Sigmoid colon (tissue), 7 donors: Measurements from ENCODE around the gene CEP95. TPM values are rescaled to one million over a fixed set of nuclear protein-coding genes. Genes with fewer than 3 reads are reported as not detected.

Experiments used
- DNase-seq: peaks from one replicate; pipeline ENCODE4 v3.0.0-alpha.2; 2019
- H3K27ac ChIP-seq, 4 donors: fragments of 200-600 bp; sonication (generic); one replicate each; pipeline ENCODE4 v1.5.1; 2016 to 2019; ENCODE audit warnings: mild to moderate bottlenecking in 1 of 4
- H3K27me3 ChIP-seq, 3 donors: fragments of 200-600 bp; sonication (generic); one replicate each; pipeline ENCODE4 v1.5.1; 2019; ENCODE audit warnings: mild to moderate bottlenecking in 1 of 3
- H3K36me3 ChIP-seq, 4 donors: fragments of 200-600 bp; sonication (generic); one replicate each; pipeline ENCODE4 v1.5.1; 2016 to 2019
- H3K4me1 ChIP-seq, 4 donors: fragments of 200-600 bp; sonication (generic); one replicate each; pipeline ENCODE4 v1.5.1; 2017 to 2019
- H3K4me3 ChIP-seq, 4 donors: fragments of 200-600 bp; sonication (generic); one replicate each; pipeline ENCODE4 v1.5.1; 2017 to 2019; ENCODE audit warnings: mild to moderate bottlenecking in 2 of 4, moderate library complexity in 1 of 4
- H3K9me3 ChIP-seq, 4 donors: fragments of 200-600 bp in 3 of 4; sonication (generic) in 3 of 4; one replicate each; pipeline versions ENCODE4 v1.5.1 to v1.6.1; 2013 to 2019
- CTCF ChIP-seq, 4 experiments: fragments of 450-650 bp in 3 of 4; fragments of 200-600 bp in 1 of 4; IDR thresholded peaks; one replicate each; pipeline ENCODE4 v1.5.1; 2016 to 2019; ENCODE audit warnings: antibody characterized with exemption in 4 of 4, mild to moderate bottlenecking in 3 of 4, moderate library complexity in 2 of 4
- EP300 ChIP-seq, 4 donors: sonication (generic); formaldehyde crosslinking; IDR thresholded peaks; one replicate each; pipeline ENCODE4 v1.6.1; 2017; ENCODE audit warnings: antibody characterized with exemption in 4 of 4
- POLR2A ChIP-seq, 2 donors: fragments of 450-650 bp; IDR thresholded peaks; one replicate each; pipeline ENCODE4 v1.6.1; 2016; ENCODE audit warnings: antibody characterized with exemption in 2 of 2, mild to moderate bottlenecking in 2 of 2, moderate library complexity in 2 of 2
- POLR2AphosphoS5 ChIP-seq, 4 donors: sonication (generic); formaldehyde crosslinking; IDR thresholded peaks; one replicate each; pipeline ENCODE4 v1.6.1; 2017; ENCODE audit warnings: antibody characterized with exemption in 4 of 4
- whole genome bisulfite sequencing, 2 donors: extraction: QIAGEN DNeasy Blood & Tissue Kit; methylation state at CpG; one replicate each; pipeline ENCODE4 v1.1.7; 2013; 5-methylcytosine and 5-hydroxymethylcytosine counted together
- intact Hi-C: fragments of 100-400 bp; cut with DNase I; formaldehyde crosslinking; loops from one replicate; pipeline ENCODE4 v1.15.1; 2023
- polyA plus RNA-seq, 3 donors: library from polyadenylated mRNA; stranded (reverse); fragments of 200-250 nt; gene quantifications; one replicate each; pipeline ENCODE4 v1.2.3, GENCODE V29; 2013
- total RNA-seq, 4 donors: library from RNA; depleted of rRNA; stranded (reverse); fragments of >200 nt; gene quantifications; one replicate each; pipeline ENCODE4 v1.1.0, GENCODE V29; 2016
- donor health status: healthy with polysubstance abuse.
- donor health status: Bipolar disorder and iron deficiency.
- donor health status: healthy.

CEP95 gene
- total and polyA plus RNA-seq, 7 donors = 13.2 to 74.5 (median 34.9) TPM

- H3K4me1 ChIP-seq = no peaks in the 10 kb centered on the region
- peaks cover 28 to 100% (median 81%) of the 10 kb centered on the region in 4 donors for H3K36me3 ChIP-seq
- H3K27me3 ChIP-seq = no peaks in the 10 kb centered on the region
- WGBS, 2 donors = 97 to 98% methylated on average over 5 of the region's 5 CpGs
- no peak overlapping the region for H3K27ac ChIP-seq
- TF ChIP-seq CTCF (IDR thresholded peaks at IDR 0.05) (no peak), EP300 (IDR thresholded peaks at IDR 0.05) (no peak), POLR2AphosphoS5 (IDR thresholded peaks at IDR 0.05) (no peak)
- no peak overlapping the region for H3K4me3 ChIP-seq
- H3K9me3 ChIP-seq = no peaks in the 10 kb centered on the region
- DNase-seq = no peak
- intact Hi-C loops = no loop called here
Observed at GRCh38 chr17:64529221-64529620, 22.4 kb downstream of the CEP95 start.

- Histone ChIP-seq H3K9me3 (no peaks in the 10 kb centered on the region), H3K27me3 (no peaks in the 10 kb centered on the region), H3K36me3 (peaks cover 17 to 100% (median 70%) of the 10 kb centered on the region in 4 donors), H3K4me3 (no peak overlapping the region), H3K27ac (no peak overlapping the region), H3K4me1 (no peaks in the 10 kb centered on the region)
- DNase-seq = no peak
- WGBS, 2 donors = 39 to 79% methylated on average over 5 of the region's 5 CpGs
- intact Hi-C loops = no loop called here
- TF ChIP-seq EP300 (IDR thresholded peaks at IDR 0.05) = no peak
Observed at GRCh38 chr17:64531955-64532371, 25.2 kb downstream of the CEP95 start.

GRCh38 chr17:64532409-64532808, 25.6 kb downstream of the CEP95 start:
- TF ChIP-seq EP300 (IDR thresholded peaks at IDR 0.05) (no peak), POLR2A (IDR thresholded peaks at IDR 0.05) (no peak), CTCF (IDR thresholded peaks at IDR 0.05) (no peak), POLR2AphosphoS5 (IDR thresholded peaks at IDR 0.05) (no peak)
- no peak overlapping the region for H3K27ac ChIP-seq
- no peak overlapping the region for H3K4me3 ChIP-seq
- H3K4me1 ChIP-seq = no peaks in the 10 kb centered on the region
- peaks cover 14 to 100% (median 71%) of the 10 kb centered on the region in 4 donors for H3K36me3 ChIP-seq
- intact Hi-C loops = no loop called here
- H3K9me3 ChIP-seq = no peaks in the 10 kb centered on the region
- no peak for DNase-seq
- 92 to 94% methylated on average over 5 of the region's 5 CpGs for WGBS, 2 donors
- H3K27me3 ChIP-seq = no peaks in the 10 kb centered on the region

- no peaks in the 10 kb centered on the region for H3K27me3 ChIP-seq
- H3K27ac ChIP-seq = no peak overlapping the region
- TF ChIP-seq POLR2AphosphoS5 (IDR thresholded peaks at IDR 0.05) = no peak
- TF ChIP-seq POLR2A (IDR thresholded peaks at IDR 0.05) = no peak
- no peak for TF ChIP-seq CTCF (IDR thresholded peaks at IDR 0.05)
- TF ChIP-seq EP300 (IDR thresholded peaks at IDR 0.05) = no peak
- no peak overlapping the region for H3K4me3 ChIP-seq
- H3K36me3 ChIP-seq = peaks cover 12 to 100% (median 71%) of the 10 kb centered on the region in 4 donors
- no peak for DNase-seq
- 93 to 94% methylated on average over 2 of the region's 2 CpGs for WGBS, 2 donors
- no peaks in the 10 kb centered on the region for H3K4me1 ChIP-seq
- H3K9me3 ChIP-seq = no peaks in the 10 kb centered on the region
- intact Hi-C loops = no loop called here
Observed at GRCh38 chr17:64533784-64534183, 27.0 kb downstream of the CEP95 start.

GRCh38 chr17:64534187-64534586, 27.4 kb downstream of the CEP95 start:
- WGBS, 2 donors = 89% methylated on average over 3 of the region's 3 CpGs
- no peak overlapping the region for H3K27ac ChIP-seq

More at GRCh38 chr17:64534187-64534586, 27.4 kb downstream of the CEP95 start:
- peaks cover 9 to 100% (median 67%) of the 10 kb centered on the region in 4 donors for H3K36me3 ChIP-seq
- H3K9me3 ChIP-seq = no peaks in the 10 kb centered on the region
- no peak for DNase-seq
- TF ChIP-seq CTCF (IDR thresholded peaks at IDR 0.05) (no peak), EP300 (IDR thresholded peaks at IDR 0.05) (no peak), POLR2AphosphoS5 (IDR thresholded peaks at IDR 0.05) (no peak), POLR2A (IDR thresholded peaks at IDR 0.05) (no peak)
- no peaks in the 10 kb centered on the region for H3K27me3 ChIP-seq
- no peaks in the 10 kb centered on the region for H3K4me1 ChIP-seq
- intact Hi-C loops = no loop called here
- no peak overlapping the region for H3K4me3 ChIP-seq
